Neuron (in vitro differentiated cells): ENCODE measurements around the gene CST3.
"Not testable (repeated sequence)": the region's sequence is repeated elsewhere in the genome, so short reads cannot be mapped to it uniquely, and the experiment has no call there.

Source experiments
- H2AFZ ChIP-seq: one replicate; pipeline ENCODE4 v1.6.1; 2013; ENCODE audit warnings: low read depth, mild to moderate bottlenecking, inconsistent platforms, low read length, moderate library complexity
- H3K27me3 ChIP-seq: one replicate; pipeline ENCODE4 v1.6.1; 2013; ENCODE audit warnings: low read length; ENCODE audit not compliant: insufficient read depth
- H3K36me3 ChIP-seq: one replicate; pipeline ENCODE4 v1.6.1; 2013; ENCODE audit warnings: low read length; ENCODE audit not compliant: insufficient read depth
- H3K4me1 ChIP-seq: one replicate; pipeline ENCODE4 v1.6.1; 2013; ENCODE audit warnings: low read length; ENCODE audit not compliant: insufficient read depth
- H3K4me3 ChIP-seq: 2 replicates; pipeline ENCODE4 v1.5.1; 2013; ENCODE audit warnings: mild to moderate bottlenecking, low read length, moderate library complexity
- H3K9me3 ChIP-seq: one replicate; pipeline ENCODE4 v1.6.1; 2013; ENCODE audit warnings: low read length

Gene CST3

GRCh38 chr20:23635768-23636090 lies 2.0 kb downstream of the CST3 start:
- H2AFZ ChIP-seq, H3K4me3 ChIP-seq, H3K9me3 ChIP-seq, H3K27me3 ChIP-seq: not testable (repeated sequence)
- H3K36me3 ChIP-seq = peaks cover 16% of the 10 kb centered on the region
- H3K4me1 ChIP-seq = peaks cover 12% of the 10 kb centered on the region

GRCh38 chr20:23634985-23635767 lies 2.6 kb downstream of the CST3 start:
- H3K4me1 ChIP-seq = peaks cover 12% of the 10 kb centered on the region
- H2AFZ ChIP-seq = no peak overlapping the region

GRCh38 chr20:23634044-23634801 lies 3.5 kb downstream of the CST3 start:
- no peak overlapping the region for H3K4me3 ChIP-seq

More at GRCh38 chr20:23634985-23635767, 2.6 kb downstream of the CST3 start:
- Histone ChIP-seq H3K36me3 (peaks cover 16% of the 10 kb centered on the region), H3K4me3 (no peak overlapping the region), H3K9me3 (no peaks in the 10 kb centered on the region), H3K27me3 (no peaks in the 10 kb centered on the region)

GRCh38 chr20:23632711-23633573 lies 4.8 kb downstream of the CST3 start:
- Histone ChIP-seq H3K9me3 (no peaks in the 10 kb centered on the region), H3K4me3 (no peak overlapping the region), H3K27me3 (no peaks in the 10 kb centered on the region), H3K4me1 (peaks cover 12% of the 10 kb centered on the region), H2AFZ (no peak overlapping the region), H3K36me3 (peaks cover 16% of the 10 kb centered on the region)

More at GRCh38 chr20:23634044-23634801, 3.5 kb downstream of the CST3 start:
- peaks cover 16% of the 10 kb centered on the region for H3K36me3 ChIP-seq
- H3K9me3 ChIP-seq = no peaks in the 10 kb centered on the region
- H3K27me3 ChIP-seq = no peaks in the 10 kb centered on the region
- H3K4me1 ChIP-seq = peaks cover 12% of the 10 kb centered on the region
- H2AFZ ChIP-seq = no peak overlapping the region

- Histone ChIP-seq H3K9me3 (no peaks in the 10 kb centered on the region), H3K36me3 (peaks cover 16% of the 10 kb centered on the region), H3K27me3 (no peaks in the 10 kb centered on the region), H2AFZ (no peak overlapping the region), H3K4me1 (peaks cover 12% of the 10 kb centered on the region), H3K4me3 (no peak overlapping the region)
Measured at GRCh38 chr20:23631981-23632710, 5.6 kb downstream of the CST3 start.

GRCh38 chr20:23631226-23631822 lies 6.4 kb downstream of the CST3 start:
- Histone ChIP-seq H2AFZ (no peak overlapping the region), H3K9me3 (no peaks in the 10 kb centered on the region), H3K36me3 (peaks cover 16% of the 10 kb centered on the region), H3K27me3 (no peaks in the 10 kb centered on the region), H3K4me3 (no peak overlapping the region), H3K4me1 (peaks cover 4% of the 10 kb centered on the region)

- no peaks in the 10 kb centered on the region for H3K9me3 ChIP-seq
- no peaks in the 10 kb centered on the region for H3K4me1 ChIP-seq
- no peak overlapping the region for H2AFZ ChIP-seq
- H3K4me3 ChIP-seq = no peak overlapping the region
- H3K36me3 ChIP-seq = peaks cover 14% of the 10 kb centered on the region
- no peaks in the 10 kb centered on the region for H3K27me3 ChIP-seq
Measured at GRCh38 chr20:23630392-23630849, 7.3 kb downstream of the CST3 start.

- H3K36me3 ChIP-seq = peaks cover 12% of the 10 kb centered on the region
- no peak overlapping the region for H3K4me3 ChIP-seq
- no peaks in the 10 kb centered on the region for H3K4me1 ChIP-seq
- no peaks in the 10 kb centered on the region for H3K9me3 ChIP-seq
- no peaks in the 10 kb centered on the region for H3K27me3 ChIP-seq
- H2AFZ ChIP-seq = no peak overlapping the region
Measured at GRCh38 chr20:23629542-23630391, 8.0 kb downstream of the CST3 start.

- Histone ChIP-seq H3K9me3 (no peaks in the 10 kb centered on the region), H3K4me3 (no peak overlapping the region), H3K4me1 (no peaks in the 10 kb centered on the region), H3K36me3 (peaks cover 12% of the 10 kb centered on the region), H2AFZ (no peak overlapping the region), H3K27me3 (no peaks in the 10 kb centered on the region)
Measured at GRCh38 chr20:23629017-23629541, 8.7 kb downstream of the CST3 start.

GRCh38 chr20:23628402-23629016 lies 9.2 kb downstream of the CST3 start:
- H3K9me3 ChIP-seq = no peaks in the 10 kb centered on the region
- H2AFZ ChIP-seq = no peak overlapping the region
- no peaks in the 10 kb centered on the region for H3K27me3 ChIP-seq
- no peaks in the 10 kb centered on the region for H3K4me1 ChIP-seq
- H3K4me3 ChIP-seq = no peak overlapping the region
- H3K36me3 ChIP-seq = peaks cover 10% of the 10 kb centered on the region

GRCh38 chr20:23627501-23627900 lies 10.3 kb downstream of the CST3 start:
- no peaks in the 10 kb centered on the region for H3K9me3 ChIP-seq
- H3K4me3 ChIP-seq = no peak overlapping the region
- no peaks in the 10 kb centered on the region for H3K27me3 ChIP-seq
- H3K4me1 ChIP-seq = peaks cover 6% of the 10 kb centered on the region
- H3K36me3 ChIP-seq = no peaks in the 10 kb centered on the region
- H2AFZ ChIP-seq = no peak overlapping the region
